ENCODE results near the gene IQSEC1.

- TF ChIP-seq TAF1 (IDR thresholded peaks at IDR 0.05; ENCODE audit: borderline replicate concordance, insufficient read depth, low read length): no peak
- TF ChIP-seq SIN3A (IDR thresholded peaks at IDR 0.05; ENCODE audit: borderline replicate concordance, insufficient read depth, low read length): no peak
- TF ChIP-seq POLR2AphosphoS5 (IDR thresholded peaks at IDR 0.05; ENCODE audit: low read depth, low read length): no peak
- no peak for TF ChIP-seq REST (IDR thresholded peaks at IDR 0.05; ENCODE audit: insufficient read depth in 1 of 2, low read depth in 2 of 2, low read length in 2 of 2)
- TF ChIP-seq FOXP2 (optimal IDR thresholded peaks at IDR 0.05; ENCODE audit: borderline replicate concordance, extremely low read depth, extremely low read length, insufficient read depth): no peak
Observed at GRCh38 chr3:12907296-12907695, 165.9 kb downstream of the IQSEC1 start.
